Thyroid gland (tissue), 4 donors: ENCODE measurements around the gene CASP12.

Experiments
- POLR2A ChIP-seq, 2 donors: fragments of 450-650 bp; IDR thresholded peaks; one replicate each; pipeline ENCODE4 v1.6.1; 2017; ENCODE audit warnings: antibody characterized with exemption in 2 of 2, mild to moderate bottlenecking in 2 of 2, moderate library complexity in 1 of 2
- TF ChIP-seq, protein P1 (sequence below), 6 experiments: fragments of 200-600 bp in 3 of 6; fragments of 450-650 bp in 3 of 6; sonication (generic) in 3 of 6; IDR thresholded peaks; one replicate each; pipeline ENCODE4 v1.5.1; 2016 to 2019; ENCODE audit warnings: antibody characterized with exemption in 6 of 6, mild to moderate bottlenecking in 2 of 6, inconsistent platforms in 1 of 6, moderate library complexity in 1 of 6

DNA sequence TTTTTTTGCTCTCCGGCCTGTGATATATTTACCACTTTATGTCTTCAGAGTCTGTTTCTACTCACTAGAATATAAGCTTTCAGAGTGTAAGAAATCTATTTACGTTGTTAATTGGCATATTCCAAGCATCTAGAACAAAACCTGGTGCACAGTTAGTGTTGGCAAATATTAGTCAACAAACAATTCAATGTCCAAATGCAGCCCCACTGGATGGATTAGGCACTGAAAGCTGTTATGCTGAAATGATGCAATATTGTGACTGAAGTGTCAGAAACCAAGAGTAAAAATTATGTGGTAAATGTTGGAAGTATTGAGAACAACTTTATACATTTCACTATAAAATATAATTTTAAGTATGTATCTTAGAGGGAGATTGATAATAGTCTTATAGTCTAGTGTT, 45.3 kb upstream of the CASP12 start:
- TF ChIP-seq, protein P1, sequence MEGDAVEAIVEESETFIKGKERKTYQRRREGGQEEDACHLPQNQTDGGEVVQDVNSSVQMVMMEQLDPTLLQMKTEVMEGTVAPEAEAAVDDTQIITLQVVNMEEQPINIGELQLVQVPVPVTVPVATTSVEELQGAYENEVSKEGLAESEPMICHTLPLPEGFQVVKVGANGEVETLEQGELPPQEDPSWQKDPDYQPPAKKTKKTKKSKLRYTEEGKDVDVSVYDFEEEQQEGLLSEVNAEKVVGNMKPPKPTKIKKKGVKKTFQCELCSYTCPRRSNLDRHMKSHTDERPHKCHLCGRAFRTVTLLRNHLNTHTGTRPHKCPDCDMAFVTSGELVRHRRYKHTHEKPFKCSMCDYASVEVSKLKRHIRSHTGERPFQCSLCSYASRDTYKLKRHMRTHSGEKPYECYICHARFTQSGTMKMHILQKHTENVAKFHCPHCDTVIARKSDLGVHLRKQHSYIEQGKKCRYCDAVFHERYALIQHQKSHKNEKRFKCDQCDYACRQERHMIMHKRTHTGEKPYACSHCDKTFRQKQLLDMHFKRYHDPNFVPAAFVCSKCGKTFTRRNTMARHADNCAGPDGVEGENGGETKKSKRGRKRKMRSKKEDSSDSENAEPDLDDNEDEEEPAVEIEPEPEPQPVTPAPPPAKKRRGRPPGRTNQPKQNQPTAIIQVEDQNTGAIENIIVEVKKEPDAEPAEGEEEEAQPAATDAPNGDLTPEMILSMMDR (IDR thresholded peaks at IDR 0.05): no peak
- TF ChIP-seq POLR2A (IDR thresholded peaks at IDR 0.05): no peak
